HepG2 (cell line): Measurements from ENCODE around the gene ADGRB3. TPM values are rescaled to one million over a fixed set of nuclear protein-coding genes. Genes with fewer than 3 reads are reported as not detected.

Experiments
- ATAC-seq: fragments of 200-7000 bp; cut with Tn5 transposase; 3 replicates; pipeline ENCODE4 v1.9.1; 2020; ENCODE audit warnings: mild to moderate bottlenecking, moderate library complexity
- BruUV-seq: library from RNA; stranded (reverse); fragments of 400-500 nt; replicated peaks from 2 replicates; lab custom pipeline; 2021; lab: Mats Ljungman, UMichigan
- CTCF ChIA-PET: fragments of 300-600 bp; formaldehyde crosslinking; extraction: SDS; loops from one replicate; lab custom pipeline; 2021; ENCODE audit warnings: low total read pairs, inconsistent platforms, low intra/inter-chr PET ratio; lab: Yijun Ruan, JAX
- POLR2A ChIA-PET: fragments of 350-600 bp; sonication (Branson Sonifier 250); formaldehyde crosslinking; loops from one replicate; lab custom pipeline; 2020; ENCODE audit warnings: antibody characterized with exemption, inconsistent platforms; lab: Yijun Ruan, JAX
- DNase-seq: peaks from one replicate; pipeline ENCODE4 v3.0.0-alpha.2; 2015; ENCODE audit warnings: low spot score
- FAIRE-seq: peaks from 3 replicates; lab custom pipeline; 2011; peaks lifted over from hg19 to GRCh38; lab: Jason Lieb, UNC
- H2AFZ ChIP-seq: one replicate; pipeline ENCODE4 v1.6.1; 2011; ENCODE audit warnings: low read length, inconsistent platforms
- H3K27ac ChIP-seq: fragments of 300-600 bp; 3 replicates; pipeline ENCODE4 v1.8.0; 2011; ENCODE audit warnings: mixed run types, mild to moderate bottlenecking, mixed read lengths, low read length, inconsistent platforms; ENCODE audit not compliant: insufficient read depth; ENCODE audit errors: extremely low read length
- H3K27me3 ChIP-seq, 2 experiments: fragments of 200-600 bp in 1 of 2; 2 replicates in 1 of 2; 3 replicates in 1 of 2; pipeline versions ENCODE4 v1.6.0 to v1.8.0; 2011; ENCODE audit warnings: low read length in 2 of 2, mild to moderate bottlenecking in 2 of 2, moderate library complexity in 2 of 2, inconsistent platforms in 1 of 2; ENCODE audit not compliant: insufficient read depth in 2 of 2, control insufficient read depth in 1 of 2
- H3K36me3 ChIP-seq, 2 experiments: fragments of 200-600 bp in 1 of 2; replicated peaks in 1 of 2; 2 replicates in 1 of 2; 3 replicates in 1 of 2; pipeline versions ENCODE4 v1.5.1 to v1.8.0; 2011; ENCODE audit warnings: low read length in 2 of 2, inconsistent platforms in 1 of 2; ENCODE audit not compliant: insufficient read depth in 2 of 2, control insufficient read depth in 1 of 2
- H3K4me1 ChIP-seq: 2 replicates; pipeline ENCODE4 v1.5.1; 2012; ENCODE audit warnings: low read length, inconsistent platforms; ENCODE audit not compliant: insufficient read depth
- H3K4me2 ChIP-seq: 2 replicates; pipeline ENCODE4 v1.6.0; 2011; ENCODE audit warnings: low read depth, low read length, inconsistent platforms
- H3K4me3 ChIP-seq, 3 experiments: fragments of 200-600 bp in 1 of 3; sonication (generic), shearing (Covaris generic) in 1 of 3; replicated peaks in 1 of 3; 2 replicates each; pipeline ENCODE4 v1.5.1; 2011 to 2016; ENCODE audit warnings: low read length in 3 of 3, inconsistent platforms in 2 of 3, low read depth in 2 of 3, mild to moderate bottlenecking in 2 of 3, control low read depth in 1 of 3, mixed read lengths in 1 of 3; ENCODE audit not compliant: insufficient read depth in 1 of 3
- H3K79me2 ChIP-seq: one replicate; pipeline ENCODE4 v1.6.1; 2011; ENCODE audit warnings: low read length, inconsistent platforms; ENCODE audit not compliant: insufficient read depth
- H3K9ac ChIP-seq: 2 replicates; pipeline ENCODE4 v1.6.0; 2011; ENCODE audit warnings: mild to moderate bottlenecking, low read depth, low read length, inconsistent platforms; ENCODE audit not compliant: insufficient read depth
- H3K9me3 ChIP-seq: 2 replicates; pipeline ENCODE4 v1.5.1; 2012; ENCODE audit warnings: mild to moderate bottlenecking, low read length
- H4K20me1 ChIP-seq: 2 replicates; pipeline ENCODE4 v1.6.0; 2011; ENCODE audit warnings: inconsistent platforms, mild to moderate bottlenecking, low read length, moderate library complexity; ENCODE audit not compliant: insufficient read depth
- HES4 ChIP-seq: sonication (generic); formaldehyde crosslinking; IDR thresholded peaks from 2 replicates; pipeline ENCODE4 v1.9.0; 2021; ENCODE audit warnings: mild to moderate bottlenecking, missing genetic modification reagents, borderline replicate concordance
- ISL2 ChIP-seq: sonication (generic); formaldehyde crosslinking; IDR thresholded peaks from 2 replicates; pipeline ENCODE4 v1.5.0; 2020; ENCODE audit warnings: missing genetic modification reagents
- JUNB ChIP-seq: sonication (generic); formaldehyde crosslinking; IDR thresholded peaks from 2 replicates; pipeline ENCODE4 v1.8.0; 2022; ENCODE audit warnings: missing genetic modification reagents, mild to moderate bottlenecking, borderline replicate concordance
- KAT8 ChIP-seq: IDR thresholded peaks from 2 replicates; pipeline ENCODE4 v1.6.1; 2016; ENCODE audit warnings: missing genetic modification reagents, missing compliant biosample characterization
- MTA1 ChIP-seq: sonication (generic); formaldehyde crosslinking; IDR thresholded peaks from 2 replicates; pipeline ENCODE4 v1.4.0; 2020; ENCODE audit warnings: missing genetic modification reagents, mild to moderate bottlenecking, borderline replicate concordance
- ZNF263 ChIP-seq: sonication (generic); formaldehyde crosslinking; IDR thresholded peaks from 2 replicates; pipeline ENCODE4 v1.4.0; 2020; ENCODE audit warnings: missing genetic modification reagents
- ZNF652 ChIP-seq: IDR thresholded peaks from 2 replicates; pipeline ENCODE4 v1.6.1; 2016; ENCODE audit warnings: low read depth, borderline replicate concordance
- WGBS: methylation state at CpG from one replicate; pipeline ENCODE4 v1.1.6; 2017; ENCODE audit warnings: low lambda C conversion rate; 5-methylcytosine and 5-hydroxymethylcytosine counted together
- in situ Hi-C: cut with HindIII; loops from 2 replicates; pipeline ENCODE4 v1.10.0; 2017; ENCODE audit warnings: low pct_unique_long_range_greater_than_20kb; ENCODE audit not compliant: extremely low pct_ligation_motif_present
- intact Hi-C: fragments of 100-400 bp; cut with micrococcal nuclease; formaldehyde crosslinking; loops from one replicate; pipeline ENCODE4 v1.10.0; 2022; ENCODE audit not compliant: unreplicated experiment
- polyA plus RNA-seq, 8 experiments: library from polyadenylated mRNA; depleted of rRNA in 3 of 8; stranded (reverse) in 7 of 8; unstranded in 1 of 8; fragments of >200 nt; fragmentation: Illumina TruSeq in 4 of 8; extraction: Trizol in 4 of 8; gene quantifications; 2 replicates each; pipeline versions ENCODE4 v1.2.1 to v1.2.3, GENCODE V29; 2011 to 2016; ENCODE audit warnings: low read depth in 4 of 8, missing spikeins in 1 of 8, mixed read lengths in 1 of 8; ENCODE audit not compliant: insufficient read depth in 1 of 8
- total RNA-seq, 5 experiments: library from RNA; depleted of rRNA; stranded (reverse); fragments of >200 nt; fragmentation: Illumina TruSeq; extraction: Trizol; gene quantifications; 2 replicates each; pipeline ENCODE4 v1.2.3, GENCODE V29; 2016; ENCODE audit warnings: low read depth in 1 of 5
- TF ChIP-seq, protein P1 (sequence below): sonication (generic); formaldehyde crosslinking; IDR thresholded peaks from 2 replicates; pipeline ENCODE4 v1.5.1; 2020; ENCODE audit warnings: missing genetic modification reagents, mild to moderate bottlenecking, borderline replicate concordance
- TF ChIP-seq, protein P2 (sequence below): sonication (generic); formaldehyde crosslinking; IDR thresholded peaks from 2 replicates; pipeline ENCODE4 v1.4.0; 2020; ENCODE audit warnings: missing genetic modification reagents

ADGRB3 gene
- total and polyA plus RNA-seq, 2 of the 13 experiments (the other 11 are each of a cell fraction or from before 2014, with no cell fraction given) = not detected

DNA sequence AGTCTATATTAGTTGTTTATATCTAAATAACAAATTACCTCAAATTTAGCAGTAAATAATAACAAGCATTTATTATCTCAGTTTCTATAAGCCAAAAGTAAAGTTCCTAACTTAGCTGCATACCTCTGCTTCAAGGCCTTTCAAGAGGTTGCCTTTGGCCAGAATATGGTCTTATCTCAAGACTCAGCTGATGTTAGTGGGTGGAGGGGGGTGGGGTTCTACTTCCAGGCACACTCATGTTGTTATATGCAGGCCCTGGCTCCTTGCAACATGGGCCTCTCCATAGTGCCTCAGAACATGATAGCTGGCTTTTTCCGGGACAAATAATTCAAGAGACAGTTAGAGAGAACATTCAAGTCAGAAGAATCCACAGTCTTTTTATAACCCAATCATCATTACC lies 266.0 kb downstream of the ADGRB3 start (continued):
- TF ChIP-seq MTA1 (CRISPR knock-in tag) (no peak), ZNF263 (CRISPR knock-in tag) (no peak), ZNF652 (no peak)
- TF ChIP-seq, protein P1, sequence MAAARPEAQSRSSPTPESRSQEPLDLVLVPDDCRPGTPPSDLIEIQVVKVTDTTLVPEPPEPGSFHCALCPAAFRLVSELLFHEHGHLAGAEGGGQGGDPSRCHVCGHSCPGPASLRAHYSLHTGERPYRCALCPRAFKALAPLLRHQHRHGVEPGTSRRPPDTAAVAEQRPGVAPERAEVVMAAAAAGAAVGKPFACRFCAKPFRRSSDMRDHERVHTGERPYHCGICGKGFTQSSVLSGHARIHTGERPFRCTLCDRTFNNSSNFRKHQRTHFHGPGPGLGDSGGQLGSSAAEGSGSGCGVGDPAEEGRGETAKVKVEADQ (CRISPR knock-in tag) = no peak
- TF ChIP-seq, protein P2, sequence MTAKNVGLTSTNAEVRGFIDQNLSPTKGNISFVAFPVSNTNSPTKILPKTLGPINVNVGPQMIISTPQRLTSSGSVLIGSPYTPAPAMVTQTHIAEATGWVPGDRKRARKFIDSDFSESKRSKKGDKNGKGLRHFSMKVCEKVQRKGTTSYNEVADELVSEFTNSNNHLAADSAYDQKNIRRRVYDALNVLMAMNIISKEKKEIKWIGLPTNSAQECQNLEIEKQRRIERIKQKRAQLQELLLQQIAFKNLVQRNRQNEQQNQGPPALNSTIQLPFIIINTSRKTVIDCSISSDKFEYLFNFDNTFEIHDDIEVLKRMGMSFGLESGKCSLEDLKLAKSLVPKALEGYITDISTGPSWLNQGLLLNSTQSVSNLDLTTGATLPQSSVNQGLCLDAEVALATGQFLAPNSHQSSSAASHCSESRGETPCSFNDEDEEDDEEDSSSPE (CRISPR knock-in tag) = no peak

DNA sequence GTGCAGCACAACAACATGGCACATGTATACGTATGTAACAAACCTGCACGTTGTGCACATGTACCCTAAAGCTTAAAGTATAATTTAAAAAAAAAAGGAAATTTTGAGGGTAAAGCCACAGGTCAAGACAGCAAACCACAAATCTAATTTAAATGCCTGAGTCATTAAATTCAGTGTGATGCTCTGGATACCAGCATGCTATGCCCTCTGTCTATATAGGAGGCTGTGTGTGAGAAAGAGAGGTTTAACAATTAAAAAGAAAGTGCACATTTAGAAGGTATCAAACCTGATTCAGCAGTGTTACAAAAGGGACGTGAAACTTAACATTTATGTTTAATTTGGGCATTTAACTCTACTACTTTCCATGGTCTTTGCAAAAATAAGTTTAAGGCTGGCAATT lies 276.3 kb downstream of the ADGRB3 start:
- no peaks in the 10 kb centered on the region for H3K27me3 ChIP-seq
- in situ Hi-C loops (no loop called here), intact Hi-C loops (no loop called here)
- no peak overlapping the region for H3K9ac ChIP-seq
- TF ChIP-seq HES4 (no peak), ISL2 (CRISPR knock-in tag) (no peak), JUNB (CRISPR knock-in tag) (no peak), KAT8 (CRISPR knock-in tag) (no peak)
- H3K4me1 ChIP-seq = no peaks in the 10 kb centered on the region
- H3K9me3 ChIP-seq = no peaks in the 10 kb centered on the region
- WGBS = 2% methylated on average over 3 of the region's 3 CpGs
- no peak overlapping the region for H3K4me3 ChIP-seq
- FAIRE-seq (no peak), ATAC-seq (no peak), DNase-seq (no peak)
- POLR2A ChIA-PET = no interaction called here
- H4K20me1 ChIP-seq = no peaks in the 10 kb centered on the region
- H2AFZ ChIP-seq = no peak overlapping the region
- no peaks in the 10 kb centered on the region for H3K79me2 ChIP-seq
- CTCF ChIA-PET = no interaction called here
- H3K27ac ChIP-seq = no peak overlapping the region
- H3K36me3 ChIP-seq = no peaks in the 10 kb centered on the region
- no peak overlapping the region for H3K4me2 ChIP-seq
- BruUV-seq = no TSS peak
